HCT116 (cell line): ENCODE measurements around the gene LPAR5.

ENCODE experiments used
- CEBPB ChIP-seq: IDR thresholded peaks from 2 replicates; pipeline ENCODE4 v1.6.1; 2012; ENCODE audit warnings: low read depth
- EZH2 ChIP-seq: fragments of 200-600 bp; sonication (generic); IDR thresholded peaks from 2 replicates; pipeline ENCODE4 v1.6.1; 2017; ENCODE audit warnings: antibody characterized with exemption, mixed run types
- MAX ChIP-seq: IDR thresholded peaks from 2 replicates; pipeline ENCODE4 v1.6.1; 2012
- POLR2A ChIP-seq: IDR thresholded peaks from 2 replicates; pipeline ENCODE4 v1.7.0; 2011; ENCODE audit warnings: borderline replicate concordance; ENCODE audit not compliant: insufficient read depth, insufficient read length; ENCODE audit errors: extremely low read depth
- REST ChIP-seq: IDR thresholded peaks from 2 replicates; pipeline ENCODE4 v1.6.1; 2012; ENCODE audit warnings: low read depth
- SP1 ChIP-seq: IDR thresholded peaks from 2 replicates; pipeline ENCODE4 v1.6.1; 2012; ENCODE audit warnings: low read depth
- YY1 ChIP-seq: IDR thresholded peaks from 2 replicates; pipeline ENCODE4 v1.6.1; 2011; ENCODE audit warnings: low read length, low read depth, moderate library complexity, mild to moderate bottlenecking; ENCODE audit not compliant: insufficient replicate concordance; ENCODE audit errors: extremely low read depth
- TF ChIP-seq, protein P1 (sequence below), 3 experiments: fragments of 200-600 bp in 1 of 3; sonication (generic) in 1 of 3; IDR thresholded peaks in 2 of 3; conservative IDR thresholded peaks in 1 of 3; 2 replicates each; pipeline ENCODE4 v1.5.1; 2012 to 2017; ENCODE audit warnings: low read depth in 2 of 3, low read length in 2 of 3, antibody characterized with exemption in 1 of 3, borderline replicate concordance in 1 of 3, control low read depth in 1 of 3, mild to moderate bottlenecking in 1 of 3, mixed read lengths in 1 of 3, mixed run types in 1 of 3, moderate library complexity in 1 of 3; ENCODE audit not compliant: insufficient read depth in 1 of 3
- TF ChIP-seq, protein P2 (sequence below): IDR thresholded peaks from 2 replicates; pipeline ENCODE4 v1.6.1; 2011; ENCODE audit warnings: mild to moderate bottlenecking, low read length, moderate library complexity; ENCODE audit not compliant: insufficient replicate concordance; ENCODE audit errors: extremely low read depth

GRCh38 chr12:6652391-6652790, 16.6 kb upstream of the LPAR5 start:
- TF ChIP-seq CEBPB (no peak), SP1 (no peak), REST (no peak), POLR2A (no peak), YY1 (no peak), MAX (no peak), EZH2 (no peak)
- TF ChIP-seq, protein P1, sequence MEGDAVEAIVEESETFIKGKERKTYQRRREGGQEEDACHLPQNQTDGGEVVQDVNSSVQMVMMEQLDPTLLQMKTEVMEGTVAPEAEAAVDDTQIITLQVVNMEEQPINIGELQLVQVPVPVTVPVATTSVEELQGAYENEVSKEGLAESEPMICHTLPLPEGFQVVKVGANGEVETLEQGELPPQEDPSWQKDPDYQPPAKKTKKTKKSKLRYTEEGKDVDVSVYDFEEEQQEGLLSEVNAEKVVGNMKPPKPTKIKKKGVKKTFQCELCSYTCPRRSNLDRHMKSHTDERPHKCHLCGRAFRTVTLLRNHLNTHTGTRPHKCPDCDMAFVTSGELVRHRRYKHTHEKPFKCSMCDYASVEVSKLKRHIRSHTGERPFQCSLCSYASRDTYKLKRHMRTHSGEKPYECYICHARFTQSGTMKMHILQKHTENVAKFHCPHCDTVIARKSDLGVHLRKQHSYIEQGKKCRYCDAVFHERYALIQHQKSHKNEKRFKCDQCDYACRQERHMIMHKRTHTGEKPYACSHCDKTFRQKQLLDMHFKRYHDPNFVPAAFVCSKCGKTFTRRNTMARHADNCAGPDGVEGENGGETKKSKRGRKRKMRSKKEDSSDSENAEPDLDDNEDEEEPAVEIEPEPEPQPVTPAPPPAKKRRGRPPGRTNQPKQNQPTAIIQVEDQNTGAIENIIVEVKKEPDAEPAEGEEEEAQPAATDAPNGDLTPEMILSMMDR (IDR thresholded peaks at IDR 0.05 in 2 of 3, conservative IDR thresholded peaks at IDR 0.05 in 1 of 3; ENCODE audit: borderline replicate concordance in 1 of 3, insufficient read depth in 1 of 3, low read depth in 2 of 3, low read length in 2 of 3): no peak
- TF ChIP-seq, protein P2, sequence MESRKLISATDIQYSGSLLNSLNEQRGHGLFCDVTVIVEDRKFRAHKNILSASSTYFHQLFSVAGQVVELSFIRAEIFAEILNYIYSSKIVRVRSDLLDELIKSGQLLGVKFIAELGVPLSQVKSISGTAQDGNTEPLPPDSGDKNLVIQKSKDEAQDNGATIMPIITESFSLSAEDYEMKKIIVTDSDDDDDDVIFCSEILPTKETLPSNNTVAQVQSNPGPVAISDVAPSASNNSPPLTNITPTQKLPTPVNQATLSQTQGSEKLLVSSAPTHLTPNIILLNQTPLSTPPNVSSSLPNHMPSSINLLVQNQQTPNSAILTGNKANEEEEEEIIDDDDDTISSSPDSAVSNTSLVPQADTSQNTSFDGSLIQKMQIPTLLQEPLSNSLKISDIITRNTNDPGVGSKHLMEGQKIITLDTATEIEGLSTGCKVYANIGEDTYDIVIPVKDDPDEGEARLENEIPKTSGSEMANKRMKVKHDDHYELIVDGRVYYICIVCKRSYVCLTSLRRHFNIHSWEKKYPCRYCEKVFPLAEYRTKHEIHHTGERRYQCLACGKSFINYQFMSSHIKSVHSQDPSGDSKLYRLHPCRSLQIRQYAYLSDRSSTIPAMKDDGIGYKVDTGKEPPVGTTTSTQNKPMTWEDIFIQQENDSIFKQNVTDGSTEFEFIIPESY: no peak
